HG03039 (cell line): ENCODE data around the gene EFCC1.
"Not testable (repeated sequence)": the region's sequence is repeated elsewhere in the genome, so short reads cannot be mapped to it uniquely, and the experiment has no call there.

Experiments used
- ATAC-seq: cut with Tn5 transposase; IDR thresholded peaks from one replicate; pipeline ENCODE4 v1.9.1; 2021; ENCODE audit warnings: mild to moderate bottlenecking, moderate library complexity; ENCODE audit not compliant: unreplicated experiment

Gene EFCC1

GRCh38 chr3:129050556-129051295 lies 49.6 kb downstream of the EFCC1 start:
- no peak for ATAC-seq

GRCh38 chr3:129051871-129052340 lies 50.8 kb downstream of the EFCC1 start:
- no peak for ATAC-seq

- no peak for ATAC-seq
Observed at GRCh38 chr3:129052675-129053074, 51.6 kb downstream of the EFCC1 start.

- ATAC-seq: no peak
Observed at GRCh38 chr3:129054605-129055104, 53.6 kb downstream of the EFCC1 start.

GRCh38 chr3:129056451-129057173 lies 55.5 kb downstream of the EFCC1 start:
- ATAC-seq: no peak

GRCh38 chr3:129057249-129057648 lies 56.1 kb downstream of the EFCC1 start:
- no peak for ATAC-seq

- no peak for ATAC-seq
Observed at GRCh38 chr3:129058441-129059200, 57.5 kb downstream of the EFCC1 start.

GRCh38 chr3:129059311-129059958 lies 58.3 kb downstream of the EFCC1 start:
- no peak for ATAC-seq

GRCh38 chr3:129060276-129061022 lies 59.3 kb downstream of the EFCC1 start, which contains the start of gene GP9:
TSS of gene GP9 (plus strand) at chr3:129060779. CDS start at chr3:129061740, 961 bp downstream.
- no peak for ATAC-seq

- ATAC-seq: no peak
Observed at GRCh38 chr3:129061023-129061887, 60.2 kb downstream of the EFCC1 start.

- ATAC-seq: no peak
Observed at GRCh38 chr3:129061888-129062834, 61.1 kb downstream of the EFCC1 start.

- ATAC-seq: no peak
Observed at GRCh38 chr3:129063091-129063640, 62.1 kb downstream of the EFCC1 start.

GRCh38 chr3:129063841-129064482 lies 62.9 kb downstream of the EFCC1 start:
- ATAC-seq: no peak

- ATAC-seq: no peak
Observed at GRCh38 chr3:129065016-129065719, 64.1 kb downstream of the EFCC1 start.

GRCh38 chr3:129065720-129066073 lies 64.6 kb downstream of the EFCC1 start:
- no peak for ATAC-seq

- not testable (repeated sequence) for ATAC-seq
Observed at GRCh38 chr3:129067719-129068118, 66.6 kb downstream of the EFCC1 start.
